Stimulated activated naive CD8-positive, alpha-beta T cell treated with anti-CD3 and anti-CD28 coated beads, Interleukin-15, amount 100 ng/mL, for 72 hours (primary cell): ENCODE results near the gene NEGR1.

Experiments
- ATAC-seq: fragments of 150-1000 bp; cut with Tn5 transposase; 2 replicates; pipeline ENCODE4 v1.10.0; 2021; ENCODE audit warnings: mild to moderate bottlenecking, moderate library complexity
- DNase-seq, 2 donors: peaks; one replicate each; pipeline ENCODE4 v3.0.0; 2021 to 2022
- H3K27ac Mint-ChIP-seq, 2 donors: one replicate each; pipeline ENCODE4 v1.8.0; 2022; ENCODE audit warnings: mild to moderate bottlenecking in 2 of 2, mixed read lengths in 2 of 2, moderate library complexity in 2 of 2
- H3K27me3 Mint-ChIP-seq: one replicate; pipeline ENCODE4 v1.8.0; 2022; ENCODE audit warnings: mixed read lengths
- H3K4me1 Mint-ChIP-seq: one replicate; pipeline ENCODE4 v1.8.0; 2022; ENCODE audit warnings: mild to moderate bottlenecking, mixed read lengths
- H3K4me3 Mint-ChIP-seq, 2 donors: one replicate each; pipeline ENCODE4 v1.8.0; 2022; ENCODE audit warnings: mild to moderate bottlenecking in 2 of 2, mixed read lengths in 2 of 2, moderate library complexity in 1 of 2
- H3K9me3 Mint-ChIP-seq, 2 donors: one replicate each; pipeline ENCODE4 v1.8.0; 2022; ENCODE audit warnings: mixed read lengths in 2 of 2

Gene NEGR1

DNA sequence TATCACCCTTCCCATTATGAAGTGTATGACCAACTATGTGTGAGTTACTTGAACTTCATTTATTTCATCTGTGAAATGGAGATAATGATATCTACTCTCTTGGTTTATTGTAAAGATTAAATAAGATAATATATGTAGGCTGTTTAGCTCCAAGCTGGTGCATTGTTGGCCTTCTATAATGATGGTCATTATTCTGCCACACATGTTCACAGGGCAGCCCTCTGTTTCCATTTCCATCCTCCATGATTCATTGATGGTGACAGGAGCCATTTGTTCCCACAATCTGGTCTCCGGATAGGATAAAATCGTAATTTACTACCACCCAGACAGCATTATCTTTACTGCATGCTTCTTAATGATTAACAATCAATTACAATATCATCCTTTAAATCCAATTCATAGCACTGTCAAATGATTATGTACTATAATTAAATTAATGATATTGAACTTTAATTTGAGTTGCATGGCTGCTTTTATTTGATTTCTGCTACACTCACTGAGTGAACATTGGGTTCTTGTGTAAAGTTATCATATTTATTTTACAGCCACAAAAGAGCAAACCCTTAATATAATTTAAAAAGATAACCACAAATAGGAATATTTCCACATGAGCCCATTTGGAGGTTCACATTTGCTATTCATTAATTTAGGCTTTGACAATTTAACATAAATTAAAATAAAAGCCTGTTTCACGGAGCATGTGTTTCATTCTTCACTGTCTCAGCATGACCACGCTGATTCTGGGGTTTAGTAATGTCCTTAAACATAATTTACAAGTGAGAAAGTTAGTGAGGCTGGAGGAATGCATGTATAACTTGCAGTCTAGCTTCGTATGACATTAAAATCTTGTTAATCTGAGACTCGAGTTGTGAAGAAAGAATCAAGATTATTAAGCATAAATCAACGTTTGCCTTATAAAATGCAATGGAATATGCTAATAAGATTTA is 605.1 kb downstream of the NEGR1 start:
- ATAC-seq (no peak), DNase-seq (no peak)
- Mint-ChIP-seq H3K27me3 (no peaks in the 10 kb centered on the region), H3K9me3 (no peaks in the 10 kb centered on the region), H3K4me3 (no peak overlapping the region), H3K27ac (no peak overlapping the region), H3K4me1 (no peaks in the 10 kb centered on the region)

DNA sequence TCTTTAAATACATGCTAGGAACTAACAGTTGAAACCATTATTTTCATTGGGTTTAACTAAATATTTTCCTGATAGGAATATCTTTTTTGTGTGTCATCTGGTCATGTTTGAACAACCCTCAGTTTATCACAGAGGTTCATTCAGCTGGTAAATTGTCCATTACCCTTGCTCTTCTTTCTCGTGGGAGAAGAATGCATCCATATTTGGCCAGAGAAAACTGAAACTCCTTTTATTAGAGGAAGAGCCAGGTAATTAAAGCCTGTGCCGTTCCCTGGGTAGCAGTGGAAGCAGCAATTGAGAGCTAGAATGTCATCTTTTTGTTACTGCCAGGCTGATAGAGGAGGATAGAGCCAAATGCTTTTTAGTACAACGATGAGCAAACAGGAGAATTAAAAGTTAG is 614.3 kb downstream of the NEGR1 start:
- Mint-ChIP-seq H3K4me3 (no peak overlapping the region), H3K9me3 (no peaks in the 10 kb centered on the region), H3K4me1 (no peaks in the 10 kb centered on the region), H3K27ac (no peak overlapping the region), H3K27me3 (no peaks in the 10 kb centered on the region)
- no peak for DNase-seq
- ATAC-seq = no peak

DNA sequence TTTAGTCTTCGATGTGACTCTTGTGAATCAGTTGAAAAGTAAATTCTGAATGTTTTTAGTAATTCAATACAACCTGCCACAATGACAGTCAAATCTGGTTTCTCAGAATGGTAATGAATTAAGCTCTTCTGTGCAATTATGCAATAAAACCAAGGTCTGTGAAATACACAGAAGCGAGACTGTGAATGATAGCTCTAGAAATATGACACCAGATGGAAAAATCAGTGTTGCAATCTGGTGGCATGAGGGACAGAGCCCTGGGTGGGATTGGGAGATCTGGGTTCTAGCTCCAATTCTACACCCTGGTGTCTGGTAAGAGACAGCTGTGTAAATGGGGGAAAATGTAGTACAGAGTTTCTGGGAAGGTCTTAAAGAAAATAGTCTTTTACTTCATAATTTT is 615.1 kb downstream of the NEGR1 start:
- no peaks in the 10 kb centered on the region for H3K27me3 Mint-ChIP-seq
- no peak overlapping the region for H3K4me3 Mint-ChIP-seq
- H3K27ac Mint-ChIP-seq = no peak overlapping the region
- ATAC-seq (no peak), DNase-seq (no peak)
- no peaks in the 10 kb centered on the region for H3K9me3 Mint-ChIP-seq
- H3K4me1 Mint-ChIP-seq = no peaks in the 10 kb centered on the region

DNA sequence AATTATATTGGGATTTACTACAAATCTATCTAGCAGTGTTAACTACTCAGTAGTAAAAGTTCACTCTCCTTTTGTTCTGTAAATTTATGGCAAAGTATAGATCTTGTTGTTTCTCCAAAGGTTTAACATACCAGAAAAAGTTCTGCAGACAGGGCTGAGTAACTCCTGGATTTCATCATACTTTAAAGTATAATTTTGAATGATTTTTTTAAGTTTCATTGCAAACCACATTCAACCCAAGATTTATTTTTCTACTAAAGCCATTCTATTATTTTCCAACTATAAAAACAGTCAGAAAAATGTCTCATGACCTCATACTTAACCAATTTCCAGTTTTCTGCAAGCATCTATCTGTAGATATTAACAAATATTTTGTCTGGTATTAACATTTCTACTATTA is 615.7 kb downstream of the NEGR1 start:
- ATAC-seq = no peak
- H3K4me3 Mint-ChIP-seq = no peak overlapping the region
- H3K27me3 Mint-ChIP-seq = no peaks in the 10 kb centered on the region
- no peaks in the 10 kb centered on the region for H3K9me3 Mint-ChIP-seq
- H3K27ac Mint-ChIP-seq = no peak overlapping the region
- DNase-seq = no peak
- no peaks in the 10 kb centered on the region for H3K4me1 Mint-ChIP-seq

DNA sequence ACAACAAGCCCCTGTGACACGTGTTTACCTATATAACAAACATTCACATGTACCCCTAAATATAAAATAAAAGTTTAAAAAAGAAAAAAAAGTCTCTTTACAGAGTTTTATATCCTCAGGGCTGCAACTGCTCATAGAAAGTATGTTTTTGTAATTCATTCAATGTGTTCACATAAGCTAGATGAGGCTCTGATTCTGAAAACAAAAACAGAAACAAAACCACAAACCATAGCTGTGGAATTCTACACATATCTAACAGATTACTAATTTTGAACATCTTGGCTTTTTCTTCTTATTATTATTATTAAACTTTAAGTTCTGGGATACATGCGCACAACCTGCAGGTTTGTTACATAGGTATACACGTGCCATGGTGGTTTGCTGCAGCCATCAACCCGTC is 621.9 kb downstream of the NEGR1 start:
- H3K27ac Mint-ChIP-seq = no peak overlapping the region
- ATAC-seq = no peak
- no peak overlapping the region for H3K4me3 Mint-ChIP-seq
- H3K27me3 Mint-ChIP-seq = no peaks in the 10 kb centered on the region
- H3K4me1 Mint-ChIP-seq = no peaks in the 10 kb centered on the region
- no peak for DNase-seq
- no peaks in the 10 kb centered on the region for H3K9me3 Mint-ChIP-seq

DNA sequence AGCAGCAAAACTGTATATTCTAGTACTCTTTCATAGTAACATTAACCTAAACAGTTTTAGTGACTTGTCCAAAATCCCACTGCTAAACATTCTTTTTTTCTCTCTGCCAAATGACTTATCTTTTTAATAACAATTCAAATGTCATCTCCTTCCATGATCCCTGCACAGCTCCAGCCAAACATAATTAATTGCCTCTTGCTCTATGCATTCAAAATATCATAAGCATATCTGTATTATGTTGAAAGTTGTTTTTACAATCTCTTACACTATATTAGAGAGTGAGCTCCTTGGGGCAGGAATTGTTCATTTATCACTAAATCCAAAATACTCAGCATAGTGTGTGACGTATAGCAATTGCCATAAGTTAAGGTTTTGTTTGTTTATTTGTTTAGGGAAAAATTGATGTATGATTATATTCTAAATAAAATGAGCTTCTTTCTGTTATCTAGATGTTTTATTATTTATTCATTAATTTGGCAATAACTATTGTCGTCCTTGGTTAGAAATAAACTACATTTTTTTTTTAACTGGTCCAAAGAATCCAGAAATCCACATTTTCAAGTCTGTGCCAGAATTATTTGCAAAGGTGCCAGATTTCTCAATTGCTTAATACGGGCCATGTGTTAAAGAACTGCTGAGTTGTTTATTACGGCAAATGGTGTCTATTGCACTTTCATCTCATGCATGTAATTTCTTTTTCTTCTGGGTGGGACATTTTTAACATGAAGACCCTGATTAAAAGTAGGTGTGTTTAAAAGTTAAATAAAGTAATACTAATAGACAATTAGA is 624.3 kb downstream of the NEGR1 start:
- no peaks in the 10 kb centered on the region for H3K4me1 Mint-ChIP-seq
- H3K27me3 Mint-ChIP-seq = no peaks in the 10 kb centered on the region
- no peak overlapping the region for H3K27ac Mint-ChIP-seq
- H3K4me3 Mint-ChIP-seq = no peak overlapping the region
- DNase-seq (no peak), ATAC-seq (no peak)
- no peaks in the 10 kb centered on the region for H3K9me3 Mint-ChIP-seq

DNA sequence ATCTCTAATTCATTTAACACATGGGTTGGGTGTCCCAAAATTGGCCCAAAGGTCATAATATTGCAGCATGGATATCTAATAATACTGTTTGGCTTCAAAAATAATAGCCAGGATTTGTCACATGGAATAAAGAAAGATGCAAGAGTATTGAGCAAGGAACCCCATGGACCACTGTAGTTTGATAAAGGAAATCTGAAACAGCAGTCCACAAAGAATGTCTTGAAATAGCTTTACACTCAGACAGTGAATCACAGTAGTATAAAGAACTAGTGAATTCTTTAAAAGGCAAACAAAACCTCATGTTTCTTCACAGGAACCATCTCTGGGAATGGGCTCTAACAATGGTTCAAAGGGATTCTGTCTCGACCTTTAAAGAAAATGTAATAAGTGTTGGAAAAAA is 625.4 kb downstream of the NEGR1 start:
- Mint-ChIP-seq H3K4me1 (no peaks in the 10 kb centered on the region), H3K9me3 (no peaks in the 10 kb centered on the region), H3K4me3 (no peak overlapping the region), H3K27me3 (no peaks in the 10 kb centered on the region), H3K27ac (no peak overlapping the region)
- DNase-seq = no peak
- ATAC-seq = no peak

DNA sequence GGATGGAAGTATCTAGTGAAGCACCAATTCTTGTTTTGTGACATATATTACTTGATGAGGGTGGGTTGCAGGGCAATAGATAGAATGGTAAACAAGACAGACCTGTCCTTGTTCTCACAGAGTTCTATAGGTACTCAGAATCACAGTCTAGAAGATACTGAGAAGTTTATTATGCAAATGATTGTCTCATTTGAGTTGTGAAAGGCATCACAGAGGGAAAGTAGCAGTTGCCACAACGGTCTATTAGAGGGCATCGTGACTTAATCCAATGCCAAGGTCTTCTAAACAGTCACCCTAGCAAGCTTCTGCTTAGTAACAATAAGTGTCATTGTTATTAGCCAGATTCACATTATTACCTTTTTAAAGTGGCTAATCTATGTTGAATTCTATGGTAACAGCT is 626.7 kb downstream of the NEGR1 start:
- Mint-ChIP-seq H3K27ac (no peak overlapping the region), H3K27me3 (no peaks in the 10 kb centered on the region), H3K9me3 (no peaks in the 10 kb centered on the region), H3K4me3 (no peak overlapping the region), H3K4me1 (no peaks in the 10 kb centered on the region)
- DNase-seq (no peak), ATAC-seq (no peak)

DNA sequence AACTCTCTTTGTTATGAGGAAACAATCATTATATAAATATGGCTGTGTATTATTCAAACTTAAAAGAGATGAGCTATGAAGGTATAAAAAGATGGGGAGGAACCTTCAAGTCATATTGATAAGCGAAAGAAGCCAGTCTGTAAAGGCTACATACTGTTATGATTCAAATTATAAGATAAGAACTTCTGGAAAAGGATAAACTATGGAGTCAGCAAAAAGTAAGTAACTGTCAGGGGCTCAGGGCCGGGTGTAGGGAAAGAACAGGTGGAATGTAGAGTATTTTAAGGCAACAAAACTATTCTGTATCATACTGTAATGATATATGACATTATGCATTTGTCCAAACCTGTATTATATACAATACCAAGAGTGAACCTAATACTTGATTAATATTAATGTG is 628.4 kb downstream of the NEGR1 start:
- no peaks in the 10 kb centered on the region for H3K9me3 Mint-ChIP-seq
- H3K27me3 Mint-ChIP-seq = no peaks in the 10 kb centered on the region
- no peak overlapping the region for H3K4me3 Mint-ChIP-seq

DNA sequence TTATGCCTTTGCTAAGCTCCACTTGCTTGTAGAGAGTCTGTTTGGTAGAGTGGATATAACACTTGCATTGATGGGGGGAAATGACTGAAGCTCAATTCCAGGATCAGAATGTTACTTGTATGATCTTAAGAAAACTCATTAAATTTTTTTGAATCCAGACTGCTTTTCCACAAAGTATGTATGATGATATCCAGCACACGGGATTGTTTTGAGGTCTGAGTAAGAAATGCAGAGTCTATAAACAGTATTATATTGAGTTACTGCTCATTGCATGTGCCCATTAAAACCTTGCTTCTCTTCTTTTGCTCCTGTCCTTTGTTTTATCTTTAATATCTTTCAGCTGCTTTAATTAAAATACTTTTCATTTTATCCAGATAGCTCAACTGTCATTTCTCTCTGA is 631.1 kb downstream of the NEGR1 start:
- Mint-ChIP-seq H3K27ac (no peak overlapping the region), H3K4me3 (no peak overlapping the region), H3K9me3 (no peaks in the 10 kb centered on the region), H3K4me1 (peaks cover 4% of the 10 kb centered on the region), H3K27me3 (no peaks in the 10 kb centered on the region)
- no peak for DNase-seq
- no peak for ATAC-seq

More for the DNA sequence above, 628.4 kb downstream of the NEGR1 start:
- no peaks in the 10 kb centered on the region for H3K4me1 Mint-ChIP-seq
- ATAC-seq (no peak), DNase-seq (no peak)
- H3K27ac Mint-ChIP-seq = no peak overlapping the region

DNA sequence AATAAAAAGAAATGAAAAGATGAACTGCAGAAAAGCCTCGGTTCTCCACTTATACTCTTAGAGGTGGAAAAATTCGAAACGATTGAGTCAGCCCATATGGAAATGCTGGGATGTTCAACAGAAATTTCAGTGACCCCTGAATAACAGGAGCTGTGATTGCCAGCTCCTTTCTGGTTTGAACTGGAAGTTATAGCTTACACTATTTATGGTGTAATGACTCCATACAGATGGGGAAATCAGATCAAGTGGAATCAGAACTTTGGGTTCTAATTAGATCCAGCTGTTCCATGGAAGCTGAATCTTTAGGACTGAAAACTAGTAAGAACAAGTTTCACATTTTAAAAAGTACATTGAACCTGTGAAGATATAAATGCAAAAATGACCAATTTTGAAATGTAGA is 632.2 kb downstream of the NEGR1 start:
- ATAC-seq (no peak), DNase-seq (no peak)
- Mint-ChIP-seq H3K4me1 (peaks cover 4% of the 10 kb centered on the region), H3K27ac (no peak overlapping the region), H3K9me3 (no peaks in the 10 kb centered on the region), H3K4me3 (no peak overlapping the region), H3K27me3 (no peaks in the 10 kb centered on the region)

DNA sequence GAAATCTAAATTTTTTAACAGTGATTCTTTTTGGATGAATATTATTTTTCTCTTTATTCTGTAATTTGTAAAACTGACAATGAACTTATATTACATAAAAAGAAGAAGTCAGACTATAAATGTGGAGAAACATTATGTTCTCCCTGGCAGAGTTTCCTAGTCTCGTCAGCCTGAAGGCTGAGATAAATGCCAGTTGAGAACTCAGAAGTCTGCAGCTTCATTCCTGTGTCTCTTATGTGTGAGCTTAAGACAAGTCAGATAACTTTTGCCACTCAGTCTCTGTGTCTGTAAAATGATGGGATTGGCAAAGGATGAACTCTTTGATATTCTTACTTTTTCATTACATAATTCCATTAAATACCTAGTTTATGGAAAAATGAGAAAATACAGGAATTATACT is 632.7 kb downstream of the NEGR1 start:
- Mint-ChIP-seq H3K4me1 (peaks cover 4% of the 10 kb centered on the region), H3K9me3 (no peaks in the 10 kb centered on the region), H3K27ac (no peak overlapping the region), H3K27me3 (no peaks in the 10 kb centered on the region), H3K4me3 (no peak overlapping the region)
- ATAC-seq (no peak), DNase-seq (no peak)

DNA sequence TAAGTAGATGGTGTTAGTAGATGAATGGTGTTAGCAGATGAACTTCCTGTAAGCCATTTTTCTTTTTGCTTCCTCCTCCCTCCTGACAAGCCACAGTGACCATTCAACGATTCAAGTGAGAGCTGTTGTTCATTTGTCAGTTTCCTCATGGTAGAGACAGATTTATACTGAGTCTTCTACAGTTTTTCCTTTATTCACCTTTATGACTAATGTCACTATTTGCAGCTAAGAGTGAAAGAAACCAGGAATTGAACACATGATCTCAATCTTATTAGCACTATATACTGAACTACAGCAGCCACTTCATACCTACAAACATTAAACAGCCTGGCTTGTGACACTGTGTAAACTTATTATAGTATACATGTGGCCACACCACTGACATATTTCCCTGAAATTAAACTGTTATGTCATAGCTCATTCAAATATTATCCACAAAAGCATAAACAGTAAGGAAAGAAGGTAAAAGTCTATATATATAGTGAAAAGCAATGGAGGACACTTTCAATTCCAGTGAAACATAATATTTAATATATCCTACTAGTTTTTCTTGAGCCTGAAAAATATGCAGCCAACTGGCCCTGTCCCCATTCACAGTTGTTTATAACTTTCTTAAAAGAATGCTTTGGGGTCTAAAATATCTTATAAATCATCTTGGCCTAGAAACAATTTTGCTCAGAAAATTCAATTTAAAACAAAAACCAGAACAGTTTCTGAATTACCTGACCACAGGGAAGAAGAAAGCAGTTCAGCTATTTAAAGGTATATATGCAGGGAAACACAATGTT is 634.6 kb downstream of the NEGR1 start:
- H3K4me3 Mint-ChIP-seq = no peak overlapping the region
- ATAC-seq (no peak), DNase-seq (no peak)
- H3K4me1 Mint-ChIP-seq = peaks cover 4% of the 10 kb centered on the region
- no peak overlapping the region for H3K27ac Mint-ChIP-seq
- no peaks in the 10 kb centered on the region for H3K27me3 Mint-ChIP-seq
- H3K9me3 Mint-ChIP-seq = no peaks in the 10 kb centered on the region

DNA sequence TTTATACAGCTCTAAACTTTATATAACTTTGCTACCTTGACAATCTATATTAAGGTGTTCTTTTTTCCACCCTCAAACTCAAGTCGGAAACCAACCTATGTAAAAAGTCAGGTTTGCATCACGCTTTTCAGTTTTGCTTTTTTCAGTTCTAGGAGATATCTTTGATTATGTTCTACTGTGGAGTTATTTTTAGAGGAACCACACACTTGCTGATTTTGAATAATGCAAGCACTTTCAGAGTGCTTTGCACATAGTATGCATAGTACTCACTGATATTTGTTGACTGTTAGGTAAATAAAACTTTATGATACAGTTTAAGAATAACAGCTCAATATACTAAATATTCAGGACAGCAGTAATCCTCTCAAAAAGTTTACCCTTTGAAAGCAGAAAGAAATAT is 637.3 kb downstream of the NEGR1 start:
- H3K27ac Mint-ChIP-seq = no peak overlapping the region
- no peak for DNase-seq
- H3K4me1 Mint-ChIP-seq = peaks cover 4% of the 10 kb centered on the region
- H3K4me3 Mint-ChIP-seq = no peak overlapping the region
- H3K27me3 Mint-ChIP-seq = no peaks in the 10 kb centered on the region
- ATAC-seq = no peak
- no peaks in the 10 kb centered on the region for H3K9me3 Mint-ChIP-seq

DNA sequence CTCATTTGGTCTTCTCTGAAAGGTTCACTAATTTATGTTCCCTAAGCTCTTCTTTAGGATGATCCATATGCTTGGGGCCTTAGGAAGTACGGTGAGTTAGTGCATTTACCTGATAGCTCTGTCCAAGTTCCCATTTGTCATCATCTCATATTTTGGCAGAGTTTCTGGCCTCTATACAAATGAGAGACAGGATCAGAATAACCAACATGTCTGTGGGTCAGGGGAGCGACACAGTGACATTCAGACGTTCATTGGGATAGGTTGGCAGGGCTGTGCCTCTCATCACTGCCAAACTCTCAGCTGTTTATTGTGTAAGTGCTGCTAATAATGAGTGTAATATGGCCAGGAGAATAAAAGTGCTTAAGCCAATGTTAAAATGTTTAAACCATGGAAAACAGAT is 640.4 kb downstream of the NEGR1 start:
- no peaks in the 10 kb centered on the region for H3K9me3 Mint-ChIP-seq
- H3K27me3 Mint-ChIP-seq = no peaks in the 10 kb centered on the region
- DNase-seq = no peak
- H3K4me3 Mint-ChIP-seq = no peak overlapping the region
- H3K4me1 Mint-ChIP-seq = no peaks in the 10 kb centered on the region
- ATAC-seq = no peak
- no peak overlapping the region for H3K27ac Mint-ChIP-seq

DNA sequence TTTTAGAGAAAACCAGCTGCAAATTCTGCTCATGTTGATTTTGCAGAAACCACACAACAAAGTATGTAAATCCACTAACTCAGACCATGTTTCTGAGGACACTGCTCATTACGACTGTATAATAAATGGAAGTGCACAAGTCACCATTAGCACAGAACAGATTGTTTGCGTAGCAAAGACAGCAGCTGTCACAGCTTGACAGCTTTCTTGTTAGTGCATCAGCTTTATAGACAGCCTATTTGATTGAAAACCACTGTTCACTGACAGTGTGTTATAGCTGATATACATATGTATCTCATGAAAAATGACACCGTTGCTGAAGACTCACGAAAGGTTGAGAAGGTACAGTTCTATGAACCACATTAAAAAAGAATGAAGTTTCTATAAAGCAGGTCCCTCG is 641.3 kb downstream of the NEGR1 start:
- H3K27ac Mint-ChIP-seq = no peak overlapping the region
- DNase-seq = no peak
- H3K4me1 Mint-ChIP-seq = no peaks in the 10 kb centered on the region
- H3K4me3 Mint-ChIP-seq = no peak overlapping the region
- no peaks in the 10 kb centered on the region for H3K9me3 Mint-ChIP-seq
- no peak for ATAC-seq
- H3K27me3 Mint-ChIP-seq = no peaks in the 10 kb centered on the region
